GM23248 (cell line): ENCODE results near the gene RNF8.

ENCODE experiments used
- EZH2 ChIP-seq: fragments of 200-600 bp; sonication (generic); IDR thresholded peaks from 2 replicates; pipeline ENCODE4 v1.6.1; 2018; ENCODE audit warnings: antibody characterized with exemption, mild to moderate bottlenecking; ENCODE audit not compliant: insufficient read depth, poor library complexity, severe bottlenecking
- EZH2phosphoT487 ChIP-seq: fragments of 200-600 bp; sonication (generic); IDR thresholded peaks from 2 replicates; pipeline ENCODE4 v1.6.1; 2018; ENCODE audit warnings: antibody characterized with exemption, moderate library complexity, mild to moderate bottlenecking, low read depth; ENCODE audit not compliant: insufficient read depth

DNA sequence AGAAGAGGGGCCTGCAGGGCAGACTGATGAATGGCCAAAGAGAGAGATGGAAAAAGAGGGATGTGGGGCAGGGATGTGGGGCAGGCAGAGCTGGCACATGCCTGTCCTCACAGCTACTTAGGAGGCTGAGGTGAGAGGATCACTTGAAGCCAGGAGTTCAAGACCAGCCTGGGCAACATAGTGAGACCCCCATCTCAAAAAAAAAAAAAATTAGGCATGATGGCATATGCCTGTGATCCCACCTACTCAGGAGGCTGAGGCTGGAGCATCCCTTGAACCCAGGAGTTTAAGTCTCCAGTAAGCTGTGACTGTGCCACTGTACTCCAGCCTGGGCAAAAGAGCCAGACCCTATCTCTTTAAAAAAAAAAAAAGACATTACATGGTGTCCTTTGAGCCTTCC is 34.8 kb downstream of the RNF8 start:
- TF ChIP-seq EZH2 (no peak), EZH2phosphoT487 (no peak)
